T-helper 1 cell (primary cell): ENCODE data around the gene MPRIP.

Source experiments
- DNase-seq, 5 donors: peaks; one replicate each; pipeline ENCODE4 v3.0.0-alpha.2; 2012 to 2020

Gene MPRIP

DNA sequence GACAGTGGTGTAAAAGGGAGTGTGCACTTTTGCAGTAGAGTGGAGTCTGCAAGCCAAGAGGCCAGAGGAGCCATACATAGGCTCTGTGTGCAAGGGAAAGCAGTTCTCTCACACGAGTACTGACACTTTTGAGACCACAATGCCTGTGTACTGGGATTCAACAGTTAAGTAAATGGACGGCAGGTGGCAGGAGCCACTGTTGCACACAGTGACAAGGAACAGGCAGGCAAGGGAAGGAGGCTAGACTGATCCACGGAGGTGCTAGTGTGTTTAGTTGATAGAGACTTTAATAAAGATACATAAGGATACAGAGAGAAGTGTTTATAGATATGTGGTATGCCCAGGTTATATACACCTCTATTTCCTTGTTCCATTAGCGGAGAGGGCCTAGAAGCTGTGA, 67.0 kb downstream of the MPRIP start:
- DNase-seq: no peak

DNA sequence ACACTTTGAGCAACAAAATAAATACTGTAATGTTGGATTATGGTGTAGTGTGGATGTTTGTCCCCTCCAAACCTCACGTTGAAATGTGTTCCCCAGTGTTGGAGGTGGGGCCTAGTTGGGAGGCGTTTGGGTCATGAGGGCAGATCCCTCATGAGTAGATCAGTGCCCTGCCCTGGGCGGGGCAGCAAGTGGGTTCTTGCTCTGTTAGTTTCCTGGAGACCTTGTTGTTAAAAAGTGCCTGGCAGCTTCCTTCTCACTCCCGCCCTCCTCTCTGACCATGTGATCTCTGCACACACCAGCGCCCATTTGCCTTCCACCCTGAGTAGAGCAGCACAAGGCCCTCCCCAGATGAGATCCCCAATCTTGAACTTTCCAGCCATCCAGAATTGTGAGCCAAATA, 67.7 kb downstream of the MPRIP start:
- peak in 3 of 5 donors; percentile 10 to 50 (median 21) for DNase-seq

GRCh38 chr17:17110520-17110919, 68.3 kb downstream of the MPRIP start:
- DNase-seq: no peak

- DNase-seq: no peak
Observed at GRCh38 chr17:17111401-17112393, 69.4 kb downstream of the MPRIP start.

GRCh38 chr17:17112628-17113200, 70.5 kb downstream of the MPRIP start:
- no peak for DNase-seq

DNA sequence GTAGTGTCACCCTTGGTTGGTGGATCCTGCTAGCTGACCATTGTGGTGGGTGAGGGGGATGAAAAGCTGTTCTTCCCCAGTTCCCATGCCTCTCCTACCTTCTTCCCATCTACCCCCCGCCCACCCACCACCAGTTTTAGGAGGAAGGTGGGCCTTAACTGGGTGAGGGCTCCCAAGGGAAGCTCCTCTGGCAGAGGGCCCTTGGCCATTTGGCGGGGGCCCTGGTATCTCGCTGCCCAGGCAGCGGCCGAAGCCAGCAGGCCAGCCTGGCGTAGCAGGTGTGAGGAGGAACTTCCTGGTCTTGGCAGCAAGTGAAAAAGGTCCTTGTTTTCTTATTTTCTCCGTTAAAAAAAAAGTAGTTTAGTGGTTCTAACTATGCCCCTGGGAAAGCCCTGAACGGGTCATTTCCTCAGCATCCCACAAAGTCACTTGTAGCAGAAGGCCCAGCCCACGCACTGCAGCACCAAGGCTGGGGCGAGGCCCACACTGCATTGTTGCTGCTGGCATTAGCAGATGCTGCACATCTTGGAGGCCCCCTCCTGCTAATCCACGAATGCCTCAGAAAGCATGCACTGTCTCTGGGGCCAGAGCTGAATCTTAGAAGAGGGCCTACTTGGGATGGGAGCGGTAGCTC, 72.5 kb downstream of the MPRIP start:
- no peak for DNase-seq

DNA sequence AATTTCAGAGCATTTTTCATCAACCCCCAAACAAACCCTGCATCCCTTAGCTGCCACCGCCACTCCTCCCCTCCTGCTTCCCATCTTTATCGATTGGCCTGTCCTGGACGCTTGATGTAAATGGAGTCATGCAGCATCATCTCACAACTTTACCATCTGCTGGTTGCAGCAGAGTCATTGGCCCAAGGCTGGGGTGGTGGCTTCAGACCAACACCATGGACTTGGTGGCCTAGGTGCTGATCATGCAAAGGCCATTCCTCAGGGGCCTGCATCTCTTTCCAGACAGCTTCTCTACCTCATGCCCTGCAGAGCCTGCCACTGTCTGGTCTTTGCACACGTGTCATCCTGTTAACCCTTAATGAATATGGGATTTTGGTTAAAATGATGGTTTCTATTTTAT, 73.4 kb downstream of the MPRIP start:
- DNase-seq: no peak

DNA sequence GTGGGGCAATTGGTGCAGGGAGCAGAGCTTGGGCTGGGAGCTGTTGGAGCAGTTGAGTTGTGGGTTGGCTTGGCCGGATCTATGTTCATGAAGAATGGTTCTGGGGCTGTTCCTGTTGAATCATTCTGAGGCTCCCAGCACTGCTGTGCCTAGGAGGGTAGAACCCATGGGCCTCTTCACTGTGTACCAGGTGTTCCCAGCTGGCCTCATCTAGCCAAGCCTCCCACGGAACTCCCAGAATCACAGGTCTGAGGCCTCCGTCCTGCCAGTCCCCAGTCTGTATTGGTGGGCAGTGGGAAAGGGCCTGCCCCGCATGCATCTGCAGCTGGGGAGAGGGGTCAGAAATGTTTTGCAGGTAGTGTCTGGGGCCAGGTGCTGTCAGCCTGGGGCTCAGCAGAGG, 74.1 kb downstream of the MPRIP start:
- no peak for DNase-seq

DNA sequence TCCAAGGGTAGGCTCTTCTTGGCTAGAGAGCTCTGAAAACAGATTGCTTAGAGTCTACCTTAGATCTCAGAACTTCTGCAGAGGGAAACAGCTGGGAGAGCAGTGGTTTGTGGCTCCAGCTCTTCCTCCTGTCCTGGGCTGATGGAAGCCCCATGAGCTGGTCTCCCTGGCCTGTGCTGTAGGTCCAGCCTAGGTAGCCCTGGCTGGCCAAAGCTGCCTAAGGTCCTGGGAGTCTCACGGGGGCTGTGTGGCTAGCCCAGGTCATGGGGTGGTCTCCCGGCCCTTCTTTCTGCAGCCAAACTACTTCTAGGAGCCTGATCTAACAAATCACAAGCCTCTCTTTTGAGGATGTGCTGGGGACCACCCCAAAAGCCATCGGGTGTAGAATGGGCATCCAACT, 75.7 kb downstream of the MPRIP start:
- no peak for DNase-seq

GRCh38 chr17:17118399-17118798, 76.1 kb downstream of the MPRIP start:
- no peak for DNase-seq

GRCh38 chr17:17119106-17119505, 76.8 kb downstream of the MPRIP start:
- no peak for DNase-seq

DNA sequence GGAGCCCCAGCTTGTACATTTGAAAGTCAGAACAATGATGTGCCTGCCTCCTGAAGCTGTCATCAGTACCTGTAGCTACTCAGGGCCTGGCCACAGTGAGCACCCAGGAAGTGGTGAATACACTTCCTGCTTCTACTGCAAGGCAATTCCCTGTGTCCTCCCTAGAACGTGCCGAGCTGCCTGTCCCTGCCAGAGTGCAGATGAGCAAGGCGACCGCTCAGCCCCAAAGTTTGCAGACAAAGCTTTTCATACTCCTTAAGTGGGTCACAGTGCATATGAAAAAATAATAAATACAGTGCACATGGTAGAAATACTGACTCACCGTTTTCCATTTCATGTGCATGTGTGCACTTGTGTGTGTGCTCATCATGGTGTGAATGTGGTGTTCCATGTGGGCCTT, 77.3 kb downstream of the MPRIP start:
- DNase-seq: peak; percentile 26 to 78 (median 44)

DNA sequence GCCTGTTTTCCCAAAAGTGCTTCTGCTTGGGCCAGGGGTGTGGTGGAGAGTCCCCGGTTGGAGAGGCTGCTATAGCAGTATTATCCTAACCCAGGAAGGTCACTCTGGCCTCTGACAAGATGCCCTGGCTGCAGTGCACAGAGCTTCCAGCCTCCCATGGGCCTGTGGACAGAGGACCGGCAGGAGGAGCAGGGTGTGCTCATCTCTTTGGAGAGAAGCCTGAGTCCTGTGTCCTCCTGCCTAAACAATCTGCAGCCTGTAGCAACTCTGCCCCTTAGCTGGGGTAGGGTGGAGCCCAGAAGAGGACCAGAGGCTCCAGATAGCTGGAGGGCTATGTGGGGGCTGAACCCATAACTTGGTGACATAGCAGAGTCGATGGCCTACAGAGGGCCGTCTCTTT, 78.0 kb downstream of the MPRIP start:
- no peak for DNase-seq

GRCh38 chr17:17120701-17121100, 78.4 kb downstream of the MPRIP start:
- DNase-seq: no peak

DNA sequence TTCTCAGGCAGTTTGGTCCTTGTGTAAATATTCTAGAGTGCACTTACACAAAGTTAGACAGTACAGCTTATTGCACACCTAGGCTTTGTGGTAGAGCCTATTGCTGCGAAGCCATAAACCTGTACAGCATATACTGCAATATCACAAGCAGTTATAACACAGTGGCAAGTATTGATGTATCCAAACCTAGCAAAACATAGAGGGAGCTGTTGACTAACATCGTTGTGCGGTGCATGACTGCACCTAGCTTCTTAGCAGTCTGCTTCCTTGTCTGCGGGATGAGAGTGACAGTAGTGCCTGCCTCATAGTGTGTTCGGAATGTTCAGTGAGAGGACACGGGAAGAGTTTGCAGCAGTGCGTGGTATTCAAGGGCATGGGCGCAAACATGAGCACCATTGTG, 78.9 kb downstream of the MPRIP start:
- DNase-seq: no peak

DNA sequence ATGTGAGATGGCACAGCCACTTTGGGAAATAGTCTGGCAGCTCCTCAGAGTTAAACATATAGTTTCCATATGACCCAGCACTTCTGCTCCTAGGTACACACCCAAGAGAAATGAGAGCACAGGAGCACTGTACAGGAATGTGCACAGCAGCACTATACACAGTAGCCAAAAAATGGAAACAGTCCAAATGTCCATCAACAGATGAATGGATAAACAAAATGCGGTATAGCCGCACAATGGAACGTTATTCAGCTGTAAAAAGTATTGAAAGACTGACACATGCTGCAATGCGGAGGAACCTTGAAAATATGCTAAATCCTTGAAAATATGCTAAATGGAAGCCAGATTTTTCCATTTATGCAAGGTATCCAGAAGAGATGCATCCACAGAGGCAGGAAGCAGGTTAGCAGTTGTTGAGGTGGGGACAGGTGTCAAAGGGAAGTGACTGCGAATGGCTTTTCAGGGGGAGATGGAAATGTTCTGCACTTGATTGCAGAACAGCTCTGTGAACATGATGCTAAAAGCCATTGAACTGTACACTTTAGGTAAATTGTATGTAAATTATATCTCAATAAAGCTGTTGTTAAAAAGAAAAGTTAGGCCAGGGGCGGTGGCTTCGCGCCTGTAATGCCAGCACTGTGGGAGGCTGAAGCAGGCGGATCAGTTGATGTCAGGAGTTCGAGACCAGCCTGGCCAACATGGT, 80.7 kb downstream of the MPRIP start:
- DNase-seq: no peak

DNA sequence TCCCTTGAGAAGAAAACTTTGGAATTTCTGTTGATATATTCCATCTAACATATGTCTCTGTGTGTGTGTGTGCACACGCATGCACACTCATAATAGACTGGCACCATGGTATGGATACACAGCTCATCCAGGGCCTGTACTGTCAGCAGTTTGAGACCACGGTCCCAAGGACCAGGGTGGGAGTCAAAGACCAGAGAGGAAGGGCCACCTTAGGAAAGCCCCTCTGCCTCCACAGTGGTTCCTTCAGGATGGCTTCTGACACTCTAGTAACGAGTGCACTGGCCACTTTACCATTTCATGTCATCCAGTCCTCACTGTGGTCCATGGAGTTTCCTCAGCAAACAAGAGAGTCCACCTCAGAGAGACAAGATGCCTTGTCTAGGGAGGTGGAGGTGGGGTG, 82.1 kb downstream of the MPRIP start:
- DNase-seq: no peak

DNA sequence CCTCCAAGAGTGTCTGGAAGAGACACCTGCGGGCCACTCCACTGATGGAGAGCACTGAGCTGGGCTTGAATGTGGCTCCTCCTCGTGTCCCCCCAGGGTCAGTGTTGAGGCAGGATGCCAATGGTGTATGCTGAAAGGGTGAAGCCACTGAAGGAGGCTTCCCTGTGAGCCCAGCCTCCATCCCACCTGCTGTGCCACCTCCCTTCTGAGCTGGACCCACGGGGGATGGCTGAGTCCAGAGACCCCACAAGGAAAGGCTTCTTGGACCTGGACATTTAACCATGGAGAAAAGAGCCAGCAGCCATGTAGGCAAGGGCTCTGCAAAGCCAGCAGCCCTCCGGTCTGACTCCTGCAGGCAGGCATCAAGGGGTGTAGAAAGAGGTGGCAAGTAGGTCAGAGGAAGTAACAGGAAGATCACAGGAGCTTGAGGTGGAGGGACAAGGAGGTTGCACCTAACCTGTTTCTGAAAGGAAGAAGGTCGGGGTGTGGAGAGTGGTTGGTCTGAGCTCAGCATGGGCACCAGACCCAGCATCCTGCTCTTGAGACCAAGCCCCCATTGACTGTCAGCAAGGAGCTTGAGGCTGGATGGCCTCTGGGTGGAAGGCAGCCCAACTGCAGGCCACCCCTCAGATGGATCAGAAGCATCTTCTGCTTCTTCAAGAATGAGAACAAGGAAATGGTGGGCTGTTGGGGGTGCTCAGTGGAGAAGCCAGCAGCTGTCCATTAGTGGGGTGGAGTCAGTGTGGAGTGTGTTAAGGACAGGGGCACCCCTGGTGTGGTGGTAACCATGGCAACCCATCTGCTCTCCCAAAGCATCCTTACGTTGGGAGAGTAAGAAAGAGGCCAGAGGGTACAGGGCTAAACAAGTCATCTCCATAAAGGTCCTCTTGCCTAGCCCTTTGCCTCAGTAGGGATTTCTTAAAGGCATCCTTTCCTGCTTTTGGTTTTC, 83.2 kb downstream of the MPRIP start:
- peak in 1 of 5 donors; percentile 29 for DNase-seq

GRCh38 chr17:17126131-17127110, 84.2 kb downstream of the MPRIP start:
- DNase-seq: no peak

- no peak for DNase-seq
Observed at GRCh38 chr17:17127156-17127555, 84.9 kb downstream of the MPRIP start.
